AG04449 (cell line): ENCODE data around the gene UBALD2.
A peak's percentile ranks its signal among the peaks of the same experiment; 100 is the strongest.
"Not testable (repeated sequence)": the region's sequence is repeated elsewhere in the genome, so short reads cannot be mapped to it uniquely, and the experiment has no call there.

Experiments used
- CTCF ChIA-PET: fragments of 350-600 bp; formaldehyde crosslinking; extraction: SDS; loops from one replicate; lab custom pipeline; 2021; ENCODE audit warnings: antibody characterized with exemption; lab: Yijun Ruan, JAX
- POLR2A ChIA-PET: fragments of 400-600, 350-600 bp; formaldehyde crosslinking; extraction: SDS; loops from one replicate; lab custom pipeline; 2020; ENCODE audit warnings: antibody characterized with exemption, inconsistent platforms; lab: Yijun Ruan, JAX
- DNase-seq: peaks from one replicate; pipeline ENCODE4 v3.0.0-alpha.2; 2010; ENCODE audit warnings: low read depth, low spot score
- H3K4me3 ChIP-seq: 2 replicates; pipeline ENCODE4 v1.5.1; 2011; ENCODE audit warnings: low read depth, mild to moderate bottlenecking, control low read depth, low read length
- TF ChIP-seq, protein P1 (sequence below): IDR thresholded peaks from one replicate; pipeline ENCODE4 v1.5.1; 2011; ENCODE audit warnings: mild to moderate bottlenecking, moderate library complexity, low read length, control low read depth, inconsistent platforms; ENCODE audit not compliant: insufficient read depth; ENCODE audit errors: missing control alignments

UBALD2 gene

DNA sequence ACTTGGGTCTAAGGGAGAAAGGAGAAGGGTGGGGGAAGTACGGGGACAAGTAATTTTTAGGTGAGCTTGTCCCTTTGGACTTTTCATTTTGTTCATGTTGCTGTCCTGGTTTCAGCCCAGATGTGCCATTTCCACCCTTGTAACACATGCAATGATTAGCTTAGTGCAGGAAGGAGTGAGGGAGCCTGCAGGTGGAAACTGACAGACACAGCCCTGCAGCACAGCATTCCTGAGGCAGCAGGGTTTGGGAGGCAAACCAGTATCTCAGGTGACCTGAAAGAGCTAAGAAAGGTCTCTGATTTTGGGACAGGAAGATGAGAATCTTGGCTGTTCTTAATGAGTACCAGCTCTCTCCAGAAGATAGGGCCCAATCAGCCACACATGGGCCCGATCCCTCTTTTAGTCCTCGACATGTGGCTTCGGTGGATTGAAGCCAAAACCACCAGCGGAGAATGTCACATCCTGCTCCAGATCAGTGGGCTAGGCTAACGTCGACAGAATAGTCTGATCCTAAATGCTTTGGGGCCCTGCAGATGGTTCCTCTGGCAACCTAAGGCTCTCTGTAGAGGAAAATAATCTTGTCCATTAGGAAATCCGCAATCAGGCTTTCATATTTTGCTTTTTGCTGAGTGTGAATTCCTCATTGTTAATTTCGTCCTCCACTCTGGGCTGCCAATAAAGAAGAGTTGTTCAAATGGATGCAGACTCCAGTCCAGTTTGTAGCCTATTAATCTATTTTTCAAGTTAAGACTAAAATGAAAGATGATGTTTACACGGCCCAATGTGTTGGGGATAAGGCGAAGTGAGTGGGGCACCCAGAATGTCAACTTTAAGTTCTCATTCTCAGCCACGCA is 21.1 kb upstream of the UBALD2 start:
- no peak overlapping the region for H3K4me3 ChIP-seq
- TF ChIP-seq, protein P1, sequence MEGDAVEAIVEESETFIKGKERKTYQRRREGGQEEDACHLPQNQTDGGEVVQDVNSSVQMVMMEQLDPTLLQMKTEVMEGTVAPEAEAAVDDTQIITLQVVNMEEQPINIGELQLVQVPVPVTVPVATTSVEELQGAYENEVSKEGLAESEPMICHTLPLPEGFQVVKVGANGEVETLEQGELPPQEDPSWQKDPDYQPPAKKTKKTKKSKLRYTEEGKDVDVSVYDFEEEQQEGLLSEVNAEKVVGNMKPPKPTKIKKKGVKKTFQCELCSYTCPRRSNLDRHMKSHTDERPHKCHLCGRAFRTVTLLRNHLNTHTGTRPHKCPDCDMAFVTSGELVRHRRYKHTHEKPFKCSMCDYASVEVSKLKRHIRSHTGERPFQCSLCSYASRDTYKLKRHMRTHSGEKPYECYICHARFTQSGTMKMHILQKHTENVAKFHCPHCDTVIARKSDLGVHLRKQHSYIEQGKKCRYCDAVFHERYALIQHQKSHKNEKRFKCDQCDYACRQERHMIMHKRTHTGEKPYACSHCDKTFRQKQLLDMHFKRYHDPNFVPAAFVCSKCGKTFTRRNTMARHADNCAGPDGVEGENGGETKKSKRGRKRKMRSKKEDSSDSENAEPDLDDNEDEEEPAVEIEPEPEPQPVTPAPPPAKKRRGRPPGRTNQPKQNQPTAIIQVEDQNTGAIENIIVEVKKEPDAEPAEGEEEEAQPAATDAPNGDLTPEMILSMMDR = no peak
- no peak for DNase-seq
- POLR2A ChIA-PET = no interaction called here
- CTCF ChIA-PET = interaction anchor here (0.8 to 2.4 kb wide), 10 partner anchors 8 to 230 kb away, joined by 3 to 8 read pairs (median 3); no protein-coding TSS in a partner anchor

DNA sequence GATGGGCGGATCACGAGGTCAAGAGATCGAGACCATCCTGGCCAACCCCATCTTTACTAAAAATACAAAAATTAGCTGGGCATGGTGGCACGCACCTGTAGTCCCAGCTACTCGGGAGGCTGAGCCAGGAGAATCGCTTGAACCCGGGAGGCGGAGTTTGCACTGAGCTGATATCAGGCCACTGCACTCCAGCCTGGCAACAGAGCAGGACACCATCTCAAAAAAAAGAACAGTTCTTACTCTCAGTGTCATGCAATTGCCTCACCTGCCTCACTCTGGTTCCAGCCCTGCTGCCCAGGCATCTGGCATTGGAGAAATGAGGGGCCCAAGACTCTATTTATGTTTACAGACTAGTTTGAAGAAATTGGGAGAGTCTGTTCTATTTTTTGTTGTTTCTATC is 20.4 kb upstream of the UBALD2 start:
- DNase-seq, POLR2A ChIA-PET, H3K4me3 ChIP-seq: not testable (repeated sequence)
- CTCF ChIA-PET = interaction anchor here (1.1 to 2.4 kb wide), 2 partner anchors 35 to 63 kb away, joined by 5 to 8 read pairs; no protein-coding TSS in a partner anchor

GRCh38 chr17:76246080-76247066 is 18.8 kb upstream of the UBALD2 start:
- TF ChIP-seq, protein P1 = no peak
- no peak overlapping the region for H3K4me3 ChIP-seq
- ChIA-PET CTCF (interaction anchor here (1.1 to 4.4 kb wide), 6 partner anchors 9 to 125 kb away, joined by 3 to 22 read pairs (median 8); no protein-coding TSS in a partner anchor), POLR2A (interaction anchor here (1.7 kb wide), 1 partner anchor 18 kb away, joined by 4 read pairs; the partner anchor contains the start of gene UBALD2)
- no peak for DNase-seq

DNA sequence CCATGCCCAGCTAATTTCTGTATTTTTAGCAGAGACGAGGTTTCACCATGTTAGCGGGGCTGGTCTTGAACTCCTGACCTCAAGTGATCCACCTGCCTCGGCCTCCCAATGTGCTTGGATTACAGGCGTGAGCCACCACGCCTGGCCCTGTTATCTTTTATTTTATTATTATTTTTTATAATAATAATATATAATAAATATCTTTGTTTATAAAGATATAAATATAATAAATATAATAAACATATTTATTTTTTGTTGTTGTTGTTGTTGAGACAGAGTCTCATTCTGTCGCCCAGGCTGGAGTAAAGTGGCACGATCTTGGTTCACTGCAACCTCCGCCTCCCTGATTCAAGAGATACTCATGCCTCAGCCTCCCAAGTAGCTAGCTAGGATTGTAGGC is 17.8 kb upstream of the UBALD2 start:
- TF ChIP-seq, protein P1 = no peak
- DNase-seq = no peak
- H3K4me3 ChIP-seq = no peak overlapping the region
- ChIA-PET CTCF (interaction anchor here (1.1 to 4.4 kb wide), 4 partner anchors 32 to 125 kb away, joined by 3 to 22 read pairs (median 14); no protein-coding TSS in a partner anchor), POLR2A (interaction anchor here (1.7 kb wide), 1 partner anchor 17 kb away, joined by 4 read pairs; the partner anchor contains the start of gene UBALD2)

GRCh38 chr17:76248013-76248782 is 16.9 kb upstream of the UBALD2 start:
- TF ChIP-seq, protein P1 = peak; percentile 13
- H3K4me3 ChIP-seq = no peak overlapping the region
- DNase-seq = no peak
- ChIA-PET POLR2A (interaction anchor here (0.6 kb wide), 1 partner anchor 305 kb away, joined by 3 read pairs; no protein-coding TSS in a partner anchor), CTCF (interaction anchor here (0.7 to 4.4 kb wide), 7 partner anchors 10 to 126 kb away, joined by 3 to 22 read pairs (median 6); no protein-coding TSS in a partner anchor)
